ENCODE results near the gene ACSM5.
"Not testable (repeated sequence)": the region's sequence is repeated elsewhere in the genome, so short reads cannot be mapped to it uniquely, and the experiment has no call there.

ACSM5 gene

DNA sequence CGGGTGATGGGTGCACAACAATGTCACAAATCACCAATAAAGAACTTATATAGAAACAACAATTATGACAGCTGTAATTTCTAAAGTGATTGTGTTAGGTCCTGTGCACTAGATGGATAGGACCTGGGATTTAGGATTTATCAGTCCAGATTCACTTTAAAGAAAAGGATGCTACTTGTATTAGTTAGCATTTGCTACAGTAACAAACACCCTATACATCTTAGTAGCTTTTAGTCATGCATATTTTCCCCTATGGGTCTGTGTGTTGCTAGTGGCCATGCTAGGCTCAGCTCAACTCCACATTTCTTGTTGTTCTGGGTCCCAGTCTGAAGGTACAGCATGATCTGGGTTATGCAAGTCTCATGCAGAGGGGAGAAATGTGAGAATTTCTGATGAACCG lies 49.9 kb downstream of the ACSM5 start:
- DNase-seq, result not testable (repeated sequence)

DNA sequence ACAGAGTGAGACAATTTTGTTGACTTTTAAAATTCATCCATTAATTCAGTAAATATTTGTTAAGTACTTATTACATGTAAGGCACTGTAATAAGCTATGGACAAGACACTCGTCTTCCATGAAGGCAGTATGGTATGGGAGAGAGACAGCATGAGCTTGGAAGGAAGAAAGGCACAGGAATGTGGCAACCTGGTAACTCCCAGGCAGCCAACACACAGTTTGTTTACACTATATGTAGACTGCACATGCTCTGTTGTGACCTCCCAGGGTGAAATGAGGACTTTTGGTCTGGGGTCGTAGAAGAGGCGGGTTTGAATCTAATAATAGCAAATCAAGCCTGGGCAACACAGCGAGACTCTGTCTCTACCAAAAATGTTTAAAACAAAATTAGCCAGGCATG lies 51.0 kb downstream of the ACSM5 start:
- not testable (repeated sequence) for DNase-seq

DNA sequence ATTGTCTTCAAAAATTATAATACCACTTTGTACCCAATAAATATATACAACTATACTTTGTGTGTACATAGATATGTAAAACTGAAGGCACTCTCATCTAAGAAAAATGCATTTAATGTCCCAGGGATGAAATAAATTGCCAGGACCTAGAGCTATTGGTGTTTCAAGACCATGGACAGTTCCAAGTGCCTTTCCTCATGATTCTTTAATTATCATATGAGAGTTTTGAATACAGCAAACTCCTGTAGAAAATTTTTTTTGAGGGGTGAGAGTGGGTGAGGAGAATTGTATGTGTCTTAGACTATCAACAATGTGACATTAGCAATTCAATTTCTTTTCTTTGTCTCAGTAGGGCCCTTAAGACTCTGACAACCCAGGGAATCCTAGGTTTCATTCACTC lies 59.6 kb downstream of the ACSM5 start:
- not testable (repeated sequence) for DNase-seq

DNA sequence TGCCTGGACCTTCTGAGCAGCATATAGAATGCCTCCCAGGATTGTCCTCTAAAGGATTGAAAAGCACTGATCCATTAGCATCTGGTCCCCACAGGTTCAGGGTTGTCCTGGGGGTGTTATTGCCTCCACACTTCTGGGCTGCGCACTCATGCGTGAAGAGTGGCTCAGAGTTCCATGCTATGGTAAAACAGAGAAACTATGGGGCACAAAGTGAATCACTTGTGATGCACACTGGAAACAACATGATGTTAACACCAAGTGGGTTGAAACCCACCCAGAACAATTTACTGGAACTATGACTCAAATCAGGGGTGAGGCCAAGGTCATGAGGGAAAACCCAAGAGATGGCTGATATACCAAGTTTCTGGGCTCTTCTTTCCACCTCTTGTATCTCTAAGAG lies 60.6 kb downstream of the ACSM5 start:
- DNase-seq, result not testable (repeated sequence)

DNA sequence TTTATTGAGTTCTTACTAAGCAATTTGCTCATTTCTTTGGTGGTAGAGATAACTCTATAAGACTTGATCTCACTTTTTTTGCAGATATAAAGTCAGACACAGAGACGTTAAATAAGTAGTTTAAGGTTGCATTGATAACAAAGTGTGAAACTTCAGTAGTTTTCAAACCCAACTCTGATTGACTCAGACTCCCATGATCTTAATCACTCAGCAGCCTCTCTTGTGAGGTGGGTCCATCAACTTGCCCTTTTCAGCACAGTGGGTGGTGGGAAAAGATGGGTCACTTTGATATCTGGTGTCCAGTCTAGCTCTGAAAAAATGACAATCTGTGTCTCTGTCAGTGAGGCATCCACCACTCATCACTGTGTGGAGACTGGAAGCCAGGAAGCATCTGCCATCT lies 61.4 kb downstream of the ACSM5 start:
- not testable (repeated sequence) for DNase-seq

DNA sequence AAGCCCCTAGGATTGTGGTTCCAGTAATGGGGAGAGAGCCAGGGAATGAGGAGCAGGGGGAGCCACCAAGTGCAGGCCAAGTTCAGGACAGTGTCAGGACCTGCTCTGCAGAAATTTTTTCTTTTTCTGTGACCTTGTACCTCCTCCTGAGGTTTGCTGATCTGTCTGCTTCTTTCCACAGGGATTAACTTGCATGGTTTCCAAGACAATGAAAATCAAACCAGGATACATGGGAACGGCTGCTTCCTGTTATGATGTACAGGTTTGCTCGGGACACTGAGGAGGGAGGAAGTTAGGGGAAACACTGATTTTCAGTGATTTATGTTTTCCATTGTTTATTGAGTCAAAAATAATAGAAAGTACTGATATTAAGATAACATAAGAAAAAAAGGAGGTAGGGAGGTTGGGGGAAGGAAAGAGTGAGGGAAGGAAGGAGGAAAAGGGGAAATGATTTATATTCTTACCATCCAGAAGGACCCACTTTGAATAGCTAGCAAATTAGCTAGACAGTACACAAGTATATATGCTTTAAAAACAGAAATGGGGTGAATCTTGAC lies 67.9 kb downstream of the ACSM5 start:
- DNase-seq, result not testable (repeated sequence)

DNA sequence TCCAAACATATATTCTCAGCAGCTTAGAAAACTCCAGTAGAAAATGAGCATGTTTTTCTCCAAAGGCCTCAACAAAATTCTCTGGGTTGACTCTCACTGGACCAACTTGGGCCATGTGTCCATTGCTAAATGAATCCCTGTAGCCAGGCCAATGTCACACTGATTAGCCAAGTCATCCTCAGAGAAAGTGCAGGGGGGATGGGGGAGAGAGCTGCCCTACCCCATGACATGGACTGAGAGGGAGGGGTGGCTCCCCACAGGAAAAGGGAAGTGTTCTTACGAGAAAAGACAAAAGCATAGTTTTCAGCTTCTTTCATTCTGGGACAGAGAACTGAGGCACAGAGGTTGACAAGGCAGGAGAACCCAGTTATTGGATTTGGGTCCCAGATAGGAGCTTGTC lies 74.7 kb downstream of the ACSM5 start:
- not testable (repeated sequence) for DNase-seq

DNA sequence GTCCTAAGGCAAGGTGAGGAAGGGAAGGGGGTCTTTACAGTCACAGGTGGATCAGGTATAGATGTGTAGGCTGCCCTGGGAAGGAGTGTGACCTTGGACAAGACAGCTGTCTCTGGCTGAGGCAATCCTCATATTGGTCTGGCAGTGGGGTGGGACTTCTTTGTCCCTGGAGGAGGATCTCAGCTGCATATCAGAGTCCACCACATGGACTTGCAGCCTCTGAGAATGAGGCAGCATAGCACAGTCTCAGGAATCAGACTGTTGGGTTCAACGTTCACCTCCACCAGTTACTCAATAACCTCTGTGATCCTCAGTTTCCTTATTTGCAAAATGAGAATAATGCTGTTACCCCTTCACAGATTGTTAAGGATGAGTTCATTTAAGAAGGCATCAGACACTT lies 75.4 kb downstream of the ACSM5 start:
- no peak for DNase-seq

DNA sequence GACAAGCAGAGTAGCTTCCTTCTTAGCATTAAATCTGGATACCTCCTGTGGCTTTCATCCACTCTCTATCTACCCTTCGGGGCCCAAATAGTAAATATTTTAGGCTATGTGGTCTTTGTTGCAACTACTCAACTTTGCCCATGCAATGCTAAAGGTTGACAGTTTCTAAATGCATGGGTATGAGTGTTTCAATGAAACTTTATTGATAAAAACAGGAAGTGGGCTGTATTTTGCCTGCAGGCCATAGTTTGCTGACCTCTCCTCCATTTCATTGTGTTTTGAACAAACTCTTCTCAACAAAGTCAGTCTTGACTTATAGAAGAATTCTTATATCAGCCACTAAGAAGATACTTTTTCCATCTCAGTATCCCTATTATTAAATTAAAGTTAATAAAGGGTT lies 76.1 kb downstream of the ACSM5 start:
- no peak for DNase-seq

All from CD4-positive, alpha-beta T cell treated with Interferon gamma for 1 hour (primary cell).